Mesothelial cell of epicardium (in vitro differentiated cells): Measurements from ENCODE around the gene UPK1A. TPM values are rescaled to one million over a fixed set of nuclear protein-coding genes. Genes with fewer than 3 reads are reported as not detected.

Experiments
- DNase-seq, 2 experiments: peaks; one replicate each; pipeline ENCODE4 v3.0.0; 2021; ENCODE audit warnings: low spot score in 2 of 2; ENCODE audit not compliant: unreplicated experiment in 2 of 2
- H3K27ac Mint-ChIP-seq: 2 replicates; pipeline ENCODE4 v1.8.0; 2021; ENCODE audit warnings: mixed read lengths
- H3K27me3 Mint-ChIP-seq: 2 replicates; pipeline ENCODE4 v1.8.0; 2021; ENCODE audit warnings: low read depth, mixed read lengths
- H3K36me3 Mint-ChIP-seq: 2 replicates; pipeline ENCODE4 v1.8.0; 2021; ENCODE audit warnings: mixed read lengths
- H3K4me1 Mint-ChIP-seq: 2 replicates; pipeline ENCODE4 v1.8.0; 2021; ENCODE audit warnings: mixed read lengths
- H3K4me3 Mint-ChIP-seq: 2 replicates; pipeline ENCODE4 v1.8.0; 2021; ENCODE audit warnings: mild to moderate bottlenecking, moderate library complexity, mixed read lengths
- H3K9me3 Mint-ChIP-seq: 2 replicates; pipeline ENCODE4 v1.8.0; 2021; ENCODE audit warnings: mixed read lengths
- total RNA-seq: library from RNA; stranded (reverse); gene quantifications from 3 replicates; pipeline ENCODE4 v1.2.1, GENCODE V29; 2021
- TF ChIP-seq, protein P1 (sequence below): fragments of 200-600 bp; sonication (generic); IDR thresholded peaks from one replicate; pipeline ENCODE4 v1.5.0; 2021; ENCODE audit warnings: antibody characterized with exemption; ENCODE audit not compliant: unreplicated experiment

Gene UPK1A
- total RNA-seq, 1 donor from 2014 or later = 2.0 TPM

DNA sequence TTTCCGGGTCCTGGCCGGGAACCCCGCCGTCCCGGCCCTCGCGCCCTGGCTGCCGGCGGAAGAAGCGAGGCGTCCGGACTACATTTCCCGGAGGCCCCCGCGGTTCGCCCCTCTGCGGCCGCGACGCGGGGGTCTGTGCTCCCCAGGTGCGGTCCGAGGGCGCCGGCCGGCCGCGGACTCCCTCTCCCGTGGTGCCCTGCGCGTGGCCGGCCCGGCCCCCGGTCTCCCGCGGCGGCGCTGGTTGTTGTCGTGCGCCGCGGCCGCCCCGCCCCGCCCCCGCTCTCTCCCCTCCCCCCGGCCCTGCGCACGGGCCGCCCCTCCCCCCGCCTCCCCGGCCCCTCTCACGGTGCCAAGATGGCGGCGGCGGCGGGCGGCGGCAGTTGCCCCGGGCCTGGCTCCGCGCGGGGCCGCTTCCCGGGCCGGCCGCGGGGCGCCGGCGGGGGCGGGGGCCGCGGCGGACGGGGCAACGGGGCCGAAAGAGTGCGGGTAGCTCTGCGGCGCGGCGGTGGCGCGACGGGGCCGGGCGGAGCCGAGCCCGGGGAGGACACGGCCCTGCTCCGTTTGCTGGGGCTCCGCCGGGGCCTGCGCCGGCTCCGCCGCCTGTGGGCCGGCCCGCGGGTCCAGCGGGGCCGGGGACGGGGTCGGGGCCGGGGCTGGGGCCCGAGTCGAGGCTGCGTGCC is 51.5 kb downstream of the UPK1A start, which contains the start of gene KMT2B:
TSS of gene KMT2B (plus strand) at position 339 of the 680 bp plus-strand sequence. CDS start at position 355, 16 bp downstream.
- Mint-ChIP-seq H3K9me3 (no peaks in the 10 kb centered on the region), H3K27me3 (no peaks in the 10 kb centered on the region), H3K4me3 (peak within 1 kb of the TSS; percentile 86), H3K27ac (peak within 1 kb of the TSS; percentile 93), H3K36me3 (peaks cover 6% of the 10 kb centered on the region), H3K4me1 (peaks cover 24% of the 10 kb centered on the region)
- TF ChIP-seq, protein P1, sequence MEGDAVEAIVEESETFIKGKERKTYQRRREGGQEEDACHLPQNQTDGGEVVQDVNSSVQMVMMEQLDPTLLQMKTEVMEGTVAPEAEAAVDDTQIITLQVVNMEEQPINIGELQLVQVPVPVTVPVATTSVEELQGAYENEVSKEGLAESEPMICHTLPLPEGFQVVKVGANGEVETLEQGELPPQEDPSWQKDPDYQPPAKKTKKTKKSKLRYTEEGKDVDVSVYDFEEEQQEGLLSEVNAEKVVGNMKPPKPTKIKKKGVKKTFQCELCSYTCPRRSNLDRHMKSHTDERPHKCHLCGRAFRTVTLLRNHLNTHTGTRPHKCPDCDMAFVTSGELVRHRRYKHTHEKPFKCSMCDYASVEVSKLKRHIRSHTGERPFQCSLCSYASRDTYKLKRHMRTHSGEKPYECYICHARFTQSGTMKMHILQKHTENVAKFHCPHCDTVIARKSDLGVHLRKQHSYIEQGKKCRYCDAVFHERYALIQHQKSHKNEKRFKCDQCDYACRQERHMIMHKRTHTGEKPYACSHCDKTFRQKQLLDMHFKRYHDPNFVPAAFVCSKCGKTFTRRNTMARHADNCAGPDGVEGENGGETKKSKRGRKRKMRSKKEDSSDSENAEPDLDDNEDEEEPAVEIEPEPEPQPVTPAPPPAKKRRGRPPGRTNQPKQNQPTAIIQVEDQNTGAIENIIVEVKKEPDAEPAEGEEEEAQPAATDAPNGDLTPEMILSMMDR = no peak
- peak; percentile 90 to 93 for DNase-seq

DNA sequence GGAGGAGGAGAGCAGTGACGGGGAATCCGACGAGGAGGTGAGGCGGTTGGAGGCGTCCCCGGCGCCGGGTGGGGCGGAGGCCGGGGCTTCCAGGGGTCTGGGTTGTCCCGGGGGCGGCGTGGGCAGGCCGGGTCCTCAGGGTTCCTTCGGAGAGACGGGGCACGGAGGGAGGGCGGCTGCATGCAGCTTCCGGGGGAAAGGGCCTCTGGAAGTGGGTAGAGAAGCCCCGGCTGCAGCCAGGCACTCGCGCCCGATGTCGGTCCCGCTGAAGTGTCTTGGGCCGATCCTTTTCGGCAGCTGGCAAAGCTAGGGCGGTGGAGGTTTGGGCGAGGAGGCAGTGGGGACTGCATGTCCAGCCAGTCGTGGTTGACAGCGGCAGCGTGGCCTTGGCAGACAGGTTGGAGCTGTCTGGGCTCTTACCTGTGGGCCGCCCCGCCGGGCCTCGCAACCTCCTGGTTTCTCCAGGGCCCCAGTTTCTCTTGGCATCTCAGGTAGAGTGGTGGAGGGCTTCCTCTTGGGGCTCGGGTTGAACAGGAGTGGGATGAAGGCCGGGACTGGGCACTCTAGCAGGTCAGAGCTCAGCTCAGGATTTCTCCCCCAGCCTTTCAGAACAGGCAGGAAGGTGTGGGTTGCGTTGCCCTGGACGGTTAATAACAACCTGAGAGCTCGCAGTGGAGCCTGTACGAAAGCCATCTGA is 52.2 kb downstream of the UPK1A start:
- H3K27ac Mint-ChIP-seq = peak overlapping the region; percentile 93
- H3K36me3 Mint-ChIP-seq = peaks cover 7% of the 10 kb centered on the region
- TF ChIP-seq, protein P1 = no peak
- peak overlapping the region; percentile 86 for H3K4me3 Mint-ChIP-seq
- peaks cover 24% of the 10 kb centered on the region for H3K4me1 Mint-ChIP-seq
- no peaks in the 10 kb centered on the region for H3K27me3 Mint-ChIP-seq
- DNase-seq = peak in 1 of 2 experiments; percentile 59
- no peaks in the 10 kb centered on the region for H3K9me3 Mint-ChIP-seq

DNA sequence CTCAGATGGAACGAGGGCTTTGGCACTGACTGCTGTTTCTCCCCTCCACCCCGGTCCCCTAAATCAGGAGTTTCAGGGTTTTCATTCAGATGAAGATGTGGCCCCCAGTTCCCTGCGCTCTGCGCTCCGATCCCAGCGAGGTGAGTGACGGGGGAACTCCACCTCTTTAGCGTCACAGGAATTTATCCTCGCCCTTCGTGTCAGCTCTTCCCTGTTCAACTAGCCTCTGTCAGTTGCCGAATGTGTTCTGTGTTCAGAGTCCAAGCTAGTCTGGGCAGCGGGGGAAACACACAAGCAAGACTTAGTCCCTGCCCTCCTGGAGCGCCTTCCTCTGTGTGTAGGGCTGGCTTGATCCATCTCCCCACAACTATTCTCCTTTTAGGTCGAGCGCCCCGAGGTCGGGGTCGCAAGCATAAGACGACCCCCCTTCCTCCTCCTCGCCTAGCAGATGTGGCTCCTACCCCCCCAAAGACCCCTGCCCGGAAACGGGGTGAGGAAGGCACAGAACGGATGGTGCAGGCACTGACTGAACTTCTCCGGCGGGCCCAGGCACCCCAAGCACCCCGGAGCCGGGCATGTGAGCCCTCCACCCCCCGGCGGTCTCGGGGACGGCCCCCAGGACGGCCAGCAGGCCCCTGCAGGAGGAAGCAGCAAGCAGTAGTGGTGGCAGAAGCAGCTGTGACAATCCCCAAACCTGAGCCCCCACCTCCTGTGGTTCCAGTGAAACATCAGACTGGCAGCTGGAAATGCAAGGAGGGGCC is 53.3 kb downstream of the UPK1A start:
- H3K36me3 Mint-ChIP-seq = peaks cover 10% of the 10 kb centered on the region
- H3K27me3 Mint-ChIP-seq = no peaks in the 10 kb centered on the region
- peaks cover 24% of the 10 kb centered on the region for H3K4me1 Mint-ChIP-seq
- TF ChIP-seq, protein P1 = no peak
- peak overlapping the region; percentile 93 for H3K27ac Mint-ChIP-seq
- no peak for DNase-seq
- no peaks in the 10 kb centered on the region for H3K9me3 Mint-ChIP-seq
- peak overlapping the region; percentile 86 for H3K4me3 Mint-ChIP-seq

DNA sequence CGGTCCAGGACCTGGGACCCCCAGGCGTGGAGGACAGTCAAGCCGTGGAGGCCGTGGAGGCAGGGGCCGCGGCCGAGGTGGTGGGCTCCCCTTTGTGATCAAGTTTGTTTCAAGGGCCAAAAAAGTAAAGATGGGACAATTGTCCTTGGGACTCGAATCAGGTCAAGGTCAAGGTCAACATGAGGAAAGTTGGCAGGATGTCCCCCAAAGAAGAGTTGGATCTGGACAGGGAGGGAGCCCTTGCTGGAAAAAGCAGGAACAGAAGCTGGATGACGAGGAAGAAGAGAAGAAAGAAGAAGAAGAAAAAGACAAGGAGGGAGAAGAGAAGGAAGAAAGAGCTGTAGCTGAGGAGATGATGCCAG is 53.8 kb downstream of the UPK1A start:
- Mint-ChIP-seq H3K9me3 (no peaks in the 10 kb centered on the region), H3K36me3 (peaks cover 13% of the 10 kb centered on the region), H3K4me1 (peaks cover 21% of the 10 kb centered on the region), H3K27ac (no peak overlapping the region), H3K27me3 (no peaks in the 10 kb centered on the region), H3K4me3 (peak overlapping the region; percentile 18)
- TF ChIP-seq, protein P1 = no peak
- no peak for DNase-seq

DNA sequence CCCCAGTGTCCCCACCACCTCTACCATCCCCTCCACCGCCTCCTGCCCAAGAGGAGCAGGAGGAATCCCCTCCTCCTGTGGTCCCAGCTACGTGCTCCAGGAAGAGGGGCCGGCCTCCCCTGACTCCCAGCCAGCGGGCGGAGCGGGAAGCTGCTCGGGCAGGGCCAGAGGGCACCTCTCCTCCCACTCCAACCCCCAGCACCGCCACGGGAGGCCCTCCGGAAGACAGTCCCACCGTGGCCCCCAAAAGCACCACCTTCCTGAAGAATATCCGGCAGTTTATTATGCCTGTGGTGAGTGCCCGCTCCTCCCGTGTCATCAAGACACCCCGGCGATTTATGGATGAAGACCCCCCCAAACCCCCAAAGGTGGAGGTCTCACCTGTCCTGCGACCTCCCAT is 54.3 kb downstream of the UPK1A start:
- Mint-ChIP-seq H3K4me3 (no peak overlapping the region), H3K9me3 (no peaks in the 10 kb centered on the region), H3K27ac (no peak overlapping the region), H3K4me1 (peaks cover 20% of the 10 kb centered on the region), H3K27me3 (no peaks in the 10 kb centered on the region), H3K36me3 (peaks cover 17% of the 10 kb centered on the region)
- no peak for DNase-seq
- TF ChIP-seq, protein P1 = no peak
